Epithelial cell of esophagus (primary cell): ENCODE measurements around the gene FAM53A.

ENCODE experiments used
- DNase-seq: peaks from one replicate; pipeline ENCODE4 v3.0.0; 2010; ENCODE audit warnings: low read depth
- H3K4me3 ChIP-seq: 2 replicates; pipeline ENCODE4 v1.5.1; 2011; ENCODE audit warnings: mild to moderate bottlenecking, low read length, control low read depth
- CTCF ChIP-seq: IDR thresholded peaks from 2 replicates; pipeline ENCODE4 v1.5.1; 2011; ENCODE audit warnings: low read depth, mild to moderate bottlenecking, low read length, control low read depth, inconsistent platforms; ENCODE audit not compliant: insufficient read depth; ENCODE audit errors: missing control alignments

The FAM53A gene

GRCh38 chr4:1626151-1626550 lies 58.0 kb downstream of the FAM53A start:
- no peak for TF ChIP-seq CTCF
- no peak for DNase-seq
- H3K4me3 ChIP-seq = no peak overlapping the region

GRCh38 chr4:1625600-1626138 lies 58.4 kb downstream of the FAM53A start:
- H3K4me3 ChIP-seq = no peak overlapping the region
- TF ChIP-seq CTCF = no peak
- DNase-seq = no peak

GRCh38 chr4:1624519-1624910 lies 59.6 kb downstream of the FAM53A start:
- no peak overlapping the region for H3K4me3 ChIP-seq
- no peak for DNase-seq
- no peak for TF ChIP-seq CTCF

GRCh38 chr4:1623821-1624518 lies 60.1 kb downstream of the FAM53A start:
- no peak for TF ChIP-seq CTCF
- H3K4me3 ChIP-seq = no peak overlapping the region
- no peak for DNase-seq

GRCh38 chr4:1623400-1623799 lies 60.7 kb downstream of the FAM53A start:
- no peak for DNase-seq
- no peak for TF ChIP-seq CTCF
- H3K4me3 ChIP-seq = no peak overlapping the region

GRCh38 chr4:1622956-1623355 lies 61.2 kb downstream of the FAM53A start:
- DNase-seq = no peak
- H3K4me3 ChIP-seq = no peak overlapping the region
- TF ChIP-seq CTCF = no peak

- TF ChIP-seq CTCF = no peak
- no peak for DNase-seq
- H3K4me3 ChIP-seq = no peak overlapping the region
Measured at GRCh38 chr4:1622238-1622637, 61.9 kb downstream of the FAM53A start.
